DND-41 (cell line): ENCODE measurements around the gene CARD16.

Source experiments
- ATAC-seq: fragments of 200-7000 bp; cut with Tn5 transposase; 3 replicates; pipeline ENCODE4 v1.9.1; 2021; ENCODE audit warnings: low read depth; ENCODE audit not compliant: insufficient read depth
- DNase-seq: peaks from one replicate; pipeline ENCODE4 v3.0.0-alpha.2; 2020
- H2AFZ ChIP-seq: 2 replicates; pipeline ENCODE4 v1.6.0; 2012; ENCODE audit warnings: low read depth, low read length
- H3K27ac ChIP-seq: 2 replicates; pipeline ENCODE4 v1.5.1; 2012; ENCODE audit warnings: low read length, inconsistent platforms
- H3K27me3 ChIP-seq: fragments of 200-600 bp; sonication (generic); 2 replicates; pipeline ENCODE4 v1.6.0; 2012; ENCODE audit warnings: low read length, mild to moderate bottlenecking, inconsistent platforms; ENCODE audit not compliant: insufficient read depth, poor library complexity
- H3K36me3 ChIP-seq: 2 replicates; pipeline ENCODE4 v1.5.1; 2012; ENCODE audit warnings: low read length, inconsistent platforms; ENCODE audit not compliant: insufficient read depth
- H3K4me1 ChIP-seq: 2 replicates; pipeline ENCODE4 v1.5.1; 2012; ENCODE audit warnings: mild to moderate bottlenecking, low read length; ENCODE audit not compliant: insufficient read depth
- H3K4me2 ChIP-seq: 2 replicates; pipeline ENCODE4 v1.6.0; 2012; ENCODE audit warnings: mild to moderate bottlenecking, moderate library complexity, low read length, inconsistent platforms; ENCODE audit not compliant: insufficient read depth
- H3K4me3 ChIP-seq, 2 experiments: fragments of 200-600 bp in 1 of 2; shearing (Covaris generic) in 1 of 2; 2 replicates each; pipeline ENCODE4 v1.5.1; 2012 to 2016; ENCODE audit warnings: inconsistent platforms in 2 of 2, low read length in 2 of 2, mild to moderate bottlenecking in 2 of 2, low read depth in 1 of 2, moderate library complexity in 1 of 2
- H3K79me2 ChIP-seq: 2 replicates; pipeline ENCODE4 v1.6.0; 2012; ENCODE audit warnings: low read length, inconsistent platforms; ENCODE audit not compliant: insufficient read depth
- H3K9ac ChIP-seq: 2 replicates; pipeline ENCODE4 v1.6.0; 2012; ENCODE audit warnings: low read depth, mild to moderate bottlenecking, inconsistent platforms, low read length, moderate library complexity
- H3K9me3 ChIP-seq: 2 replicates; pipeline ENCODE4 v1.5.1; 2012; ENCODE audit warnings: low read length, moderate library complexity, mild to moderate bottlenecking, inconsistent platforms; ENCODE audit not compliant: insufficient read depth, severe bottlenecking
- H4K20me1 ChIP-seq: 2 replicates; pipeline ENCODE4 v1.6.0; 2012; ENCODE audit warnings: low read length; ENCODE audit not compliant: insufficient read depth
- CTCF ChIP-seq: IDR thresholded peaks from 2 replicates; pipeline ENCODE4 v1.5.1; 2012; ENCODE audit warnings: borderline replicate concordance, low read length, moderate library complexity, mild to moderate bottlenecking; ENCODE audit not compliant: poor library complexity, severe bottlenecking; ENCODE audit errors: extremely low read depth
- EZH2 ChIP-seq: IDR thresholded peaks from 3 replicates; pipeline ENCODE4 v1.6.1; 2012; ENCODE audit warnings: borderline replicate concordance, low read depth, mild to moderate bottlenecking, moderate library complexity, low read length, inconsistent platforms; ENCODE audit not compliant: severe bottlenecking

CARD16 gene

GRCh38 chr11:105000167-105000566, 45.0 kb downstream of the CARD16 start:
- Histone ChIP-seq H3K9ac (no peak overlapping the region), H2AFZ (no peak overlapping the region), H3K4me1 (no peaks in the 10 kb centered on the region), H3K9me3 (no peaks in the 10 kb centered on the region), H3K4me3 (no peak overlapping the region), H3K27ac (no peak overlapping the region), H3K27me3 (no peaks in the 10 kb centered on the region), H3K4me2 (no peak overlapping the region), H3K79me2 (no peaks in the 10 kb centered on the region), H4K20me1 (no peaks in the 10 kb centered on the region), H3K36me3 (no peaks in the 10 kb centered on the region)
- no peak for DNase-seq
- no peak for ATAC-seq
- TF ChIP-seq EZH2: no peak
- TF ChIP-seq CTCF: peak; percentile 16

- ATAC-seq: no peak
- TF ChIP-seq EZH2: no peak
- H2AFZ ChIP-seq: no peak overlapping the region
Measured at GRCh38 chr11:104999721-105000120, 45.4 kb downstream of the CARD16 start.

GRCh38 chr11:104997288-104997687, 47.8 kb downstream of the CARD16 start:
- Histone ChIP-seq H3K79me2 (no peaks in the 10 kb centered on the region), H3K4me3 (no peak overlapping the region), H2AFZ (no peak overlapping the region), H3K4me1 (no peaks in the 10 kb centered on the region), H3K9ac (no peak overlapping the region), H3K9me3 (no peaks in the 10 kb centered on the region), H3K27me3 (no peaks in the 10 kb centered on the region), H4K20me1 (no peaks in the 10 kb centered on the region), H3K4me2 (no peak overlapping the region), H3K36me3 (no peaks in the 10 kb centered on the region), H3K27ac (no peak overlapping the region)
- TF ChIP-seq EZH2 (no peak), CTCF (no peak)
- no peak for DNase-seq
- ATAC-seq: no peak

More at GRCh38 chr11:104999721-105000120, 45.4 kb downstream of the CARD16 start:
- Histone ChIP-seq H3K36me3 (no peaks in the 10 kb centered on the region), H3K27ac (no peak overlapping the region), H3K9ac (no peak overlapping the region), H3K4me3 (no peak overlapping the region), H4K20me1 (no peaks in the 10 kb centered on the region), H3K27me3 (no peaks in the 10 kb centered on the region), H3K4me2 (no peak overlapping the region), H3K4me1 (no peaks in the 10 kb centered on the region), H3K9me3 (no peaks in the 10 kb centered on the region), H3K79me2 (no peaks in the 10 kb centered on the region)
- no peak for DNase-seq

GRCh38 chr11:104995001-104995408, 50.1 kb downstream of the CARD16 start:
- TF ChIP-seq EZH2 (no peak), CTCF (no peak)
- Histone ChIP-seq H3K36me3 (no peaks in the 10 kb centered on the region), H3K9ac (no peak overlapping the region), H3K4me1 (no peaks in the 10 kb centered on the region), H3K9me3 (no peaks in the 10 kb centered on the region), H2AFZ (peak overlapping the region; percentile 7; the same call in 1 of the 2 replicates), H3K79me2 (no peaks in the 10 kb centered on the region), H3K4me2 (no peak overlapping the region), H4K20me1 (no peaks in the 10 kb centered on the region), H3K4me3 (no peak overlapping the region), H3K27ac (no peak overlapping the region), H3K27me3 (no peaks in the 10 kb centered on the region)
- DNase-seq: no peak
- ATAC-seq: no peak
